ENCODE data around the gene SMYD3.

SMYD3 gene

DNA sequence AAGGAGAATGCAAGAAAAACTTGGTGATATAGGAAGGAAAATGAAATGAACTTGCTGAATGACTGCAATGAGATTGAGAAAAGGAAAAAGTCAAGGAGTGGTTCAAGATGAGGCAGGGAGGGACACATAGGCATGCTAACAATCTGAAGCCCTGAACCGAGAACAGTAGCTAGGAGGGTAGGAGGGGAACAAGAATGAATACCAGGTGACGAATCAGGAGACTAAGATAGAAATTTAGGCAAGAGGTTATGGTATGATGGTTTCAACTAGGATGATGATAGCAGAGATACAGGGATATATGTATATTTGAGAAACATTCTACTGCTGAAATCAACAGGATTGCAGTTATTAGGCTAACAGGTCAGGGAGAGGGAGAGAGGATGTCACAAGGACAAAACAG lies 44.1 kb downstream of the SMYD3 start:
- DNase-seq (ENCODE audit: low spot score): no peak

DNA sequence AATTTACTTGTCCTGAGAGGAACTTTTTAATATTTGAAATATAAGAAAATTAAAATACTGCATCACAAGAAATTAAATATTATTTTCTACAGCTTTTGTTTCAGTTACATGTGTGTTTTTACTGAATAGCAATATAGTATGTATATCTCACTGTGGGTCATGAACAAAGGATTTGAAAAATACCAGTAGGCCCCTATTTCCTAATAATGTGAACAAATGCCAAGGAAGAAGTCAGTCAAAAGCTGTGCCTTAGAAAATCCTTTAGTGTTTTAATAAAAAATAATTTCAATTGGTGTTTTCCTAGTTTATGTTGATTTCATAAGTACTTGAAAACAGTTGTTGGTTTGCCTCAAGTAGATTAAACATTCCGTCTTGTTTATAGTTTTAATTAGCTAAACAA lies 46.7 kb downstream of the SMYD3 start:
- no peak for DNase-seq (ENCODE audit: low spot score)

DNA sequence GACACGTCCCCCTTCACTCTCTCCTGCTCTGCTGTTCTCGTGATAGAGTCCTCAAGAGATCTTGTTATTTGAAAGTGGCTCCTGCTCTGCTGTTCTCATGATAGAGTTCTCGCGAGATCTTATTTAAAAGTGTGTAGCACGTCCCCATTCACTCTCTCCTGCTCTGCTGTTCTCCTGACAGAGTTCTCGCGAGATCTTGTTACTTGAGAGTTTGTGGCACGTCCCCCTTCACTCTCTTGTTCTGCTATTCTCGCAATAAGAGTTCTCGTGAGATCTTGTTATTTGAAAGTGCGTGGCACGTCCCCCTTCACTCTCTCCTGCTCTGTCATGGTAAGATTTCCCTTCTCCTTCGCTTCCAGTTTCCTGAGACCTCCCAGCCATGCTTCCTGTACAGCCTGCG lies 47.9 kb downstream of the SMYD3 start:
- no peak for DNase-seq (ENCODE audit: low spot score)

DNA sequence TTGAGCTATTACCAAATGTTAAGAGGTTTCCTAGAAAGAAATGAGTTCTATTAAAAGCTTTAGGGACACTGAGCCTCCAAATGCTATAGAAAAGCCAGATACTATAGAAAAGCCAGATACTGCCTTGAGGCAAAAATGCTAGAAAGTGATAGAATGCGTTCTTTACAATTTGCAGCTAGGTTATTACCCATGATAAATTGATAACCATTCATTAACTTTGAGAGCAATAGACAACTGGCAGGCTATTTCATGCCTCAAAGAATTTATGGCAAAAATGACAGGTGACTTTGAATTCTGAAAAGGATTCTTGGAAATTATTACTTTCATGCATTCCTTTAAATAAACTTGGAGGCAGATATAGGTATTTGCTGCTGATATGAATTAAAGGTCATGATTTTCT lies 51.6 kb downstream of the SMYD3 start:
- DNase-seq (ENCODE audit: low spot score): no peak

DNA sequence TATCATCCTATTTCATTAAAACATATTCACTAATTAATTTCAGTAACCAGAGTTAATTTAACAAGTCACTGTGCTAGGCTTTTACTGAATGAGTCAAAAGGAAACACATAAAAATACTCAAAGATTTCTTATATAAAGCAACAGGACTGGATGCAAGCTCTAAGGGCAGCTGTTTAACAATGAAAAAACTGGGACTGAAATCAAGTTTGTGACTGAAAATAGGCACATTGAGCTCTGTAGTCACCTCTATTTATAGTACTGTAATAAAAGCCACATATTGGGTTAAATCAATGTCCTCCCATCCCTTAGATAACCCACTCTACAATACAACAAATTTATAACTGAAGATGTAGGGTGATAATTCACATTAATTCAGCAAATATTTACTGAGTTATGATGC lies 52.4 kb downstream of the SMYD3 start:
- no peak for DNase-seq (ENCODE audit: low spot score)

DNA sequence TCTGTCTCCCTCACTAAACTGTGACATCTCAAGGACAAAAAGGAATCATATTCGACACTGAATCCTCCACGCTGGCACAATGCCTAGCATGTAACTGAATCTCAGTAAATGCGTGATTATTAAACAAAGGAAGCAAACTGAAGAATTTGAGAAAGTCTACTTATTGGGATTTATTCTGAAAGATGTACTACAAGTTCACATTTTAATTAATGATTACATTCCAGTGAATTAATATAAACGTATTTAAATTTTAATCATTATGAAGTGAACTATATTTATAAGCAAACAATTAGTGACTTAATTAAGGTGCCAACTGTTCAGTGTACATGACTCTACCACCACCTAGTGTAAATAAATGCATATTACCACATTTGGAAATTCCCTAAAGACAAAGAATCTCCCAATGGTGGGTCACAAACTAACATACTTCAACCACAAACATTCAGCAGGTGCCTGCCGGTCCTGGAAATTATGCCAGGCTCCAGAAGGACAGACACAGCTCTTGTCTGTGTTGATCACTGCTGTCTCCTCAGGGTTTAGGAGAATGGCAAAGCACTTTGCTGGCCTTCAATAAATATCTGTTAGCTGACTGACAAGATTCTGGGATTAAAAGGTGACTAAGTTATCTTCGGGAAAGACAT lies 56.3 kb downstream of the SMYD3 start:
- no peak for DNase-seq (ENCODE audit: low spot score)

DNA sequence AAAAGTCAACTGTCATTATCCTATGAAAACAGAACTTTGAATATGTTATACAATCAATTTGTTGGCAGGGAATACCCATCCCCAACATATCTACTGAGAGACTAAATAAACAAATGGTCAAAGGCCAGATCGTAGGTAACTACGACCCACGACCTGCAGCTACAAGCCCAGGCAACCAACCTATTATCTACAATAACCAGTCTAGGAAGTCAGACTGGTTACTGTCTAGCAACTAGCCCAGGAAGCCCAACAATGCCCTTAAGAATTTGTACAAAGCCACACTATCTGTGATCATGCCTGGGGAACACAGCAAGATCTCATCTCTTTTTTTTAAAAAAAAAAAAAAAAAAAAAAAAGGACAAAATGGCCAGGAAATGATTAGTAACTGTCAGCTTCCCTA lies 58.7 kb downstream of the SMYD3 start:
- no peak for DNase-seq (ENCODE audit: low spot score)

DNA sequence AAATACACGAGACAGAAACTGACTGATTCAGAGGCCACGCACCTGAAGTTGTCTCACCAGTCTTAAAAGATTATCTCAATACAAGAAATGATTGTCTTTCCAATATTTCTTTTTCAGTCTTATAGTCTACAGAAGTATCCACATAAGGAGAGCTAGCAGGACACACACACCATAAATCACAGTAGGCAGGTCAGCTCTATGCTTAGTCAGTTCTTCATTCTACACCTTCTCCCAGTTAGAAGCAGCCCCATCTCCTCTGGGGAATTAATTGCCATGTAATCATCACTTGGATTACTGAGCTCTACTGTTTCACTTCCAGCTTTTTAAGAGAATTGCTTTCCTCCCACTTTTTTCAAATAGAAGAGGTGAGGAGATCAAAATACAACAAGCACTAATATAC lies 59.6 kb downstream of the SMYD3 start:
- no peak for DNase-seq (ENCODE audit: low spot score)

DNA sequence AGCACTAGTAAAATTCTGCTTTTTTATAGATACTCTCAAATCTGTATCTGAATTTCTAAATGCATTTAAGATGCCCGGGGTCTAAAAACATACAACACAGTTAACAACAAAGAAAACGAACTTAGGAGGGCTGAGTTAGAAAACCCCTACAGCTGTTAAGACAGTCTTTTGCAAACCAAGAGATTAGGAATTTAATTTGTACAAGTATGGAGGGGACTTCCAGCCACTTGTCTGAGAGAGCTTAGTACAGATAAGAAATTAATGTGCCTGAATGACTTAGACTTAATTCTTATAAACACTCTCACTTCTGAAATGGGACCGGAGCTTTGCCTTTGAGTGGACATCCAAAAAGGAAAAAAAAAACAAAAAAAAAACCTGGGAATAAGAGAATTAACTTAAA lies 61.6 kb downstream of the SMYD3 start:
- no peak for DNase-seq (ENCODE audit: low spot score)

DNA sequence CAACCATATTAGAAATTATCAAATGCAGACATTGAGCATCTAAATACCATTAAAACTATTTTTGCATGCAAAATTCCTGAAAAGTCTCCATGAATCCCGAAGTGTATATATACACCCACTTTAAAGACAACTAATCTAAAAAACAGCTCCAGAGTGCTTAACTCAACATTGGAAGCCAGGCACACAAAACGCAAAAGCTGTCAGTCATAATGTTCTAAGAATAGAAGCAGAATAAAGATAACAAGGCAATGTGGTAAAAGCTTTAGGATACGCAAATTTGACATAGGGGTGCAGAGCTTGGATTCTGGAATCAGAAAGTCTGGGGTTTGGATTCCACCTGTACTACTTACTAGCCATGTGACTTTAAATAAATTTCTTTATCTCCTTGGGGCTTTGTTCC lies 62.5 kb downstream of the SMYD3 start:
- no peak for DNase-seq (ENCODE audit: low spot score)

DNA sequence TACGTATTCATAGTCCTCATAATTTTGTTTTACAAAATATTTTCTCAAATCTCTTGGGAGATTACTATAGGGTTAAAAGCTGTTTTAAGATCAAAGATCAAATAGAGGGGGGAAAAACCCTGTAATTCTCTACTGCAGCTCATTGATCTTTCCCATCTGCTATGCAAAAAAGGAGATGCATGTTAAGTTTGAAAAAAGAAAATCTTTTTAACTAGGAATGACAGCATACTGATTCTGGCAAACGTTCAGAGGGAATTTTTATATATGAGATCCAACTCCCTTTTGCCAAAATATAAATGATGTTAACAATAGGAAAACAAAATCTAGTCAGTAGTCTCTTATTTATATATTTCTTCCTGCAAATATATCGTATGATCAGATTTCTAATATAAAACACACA lies 69.1 kb downstream of the SMYD3 start:
- DNase-seq (ENCODE audit: low spot score): no peak

DNA sequence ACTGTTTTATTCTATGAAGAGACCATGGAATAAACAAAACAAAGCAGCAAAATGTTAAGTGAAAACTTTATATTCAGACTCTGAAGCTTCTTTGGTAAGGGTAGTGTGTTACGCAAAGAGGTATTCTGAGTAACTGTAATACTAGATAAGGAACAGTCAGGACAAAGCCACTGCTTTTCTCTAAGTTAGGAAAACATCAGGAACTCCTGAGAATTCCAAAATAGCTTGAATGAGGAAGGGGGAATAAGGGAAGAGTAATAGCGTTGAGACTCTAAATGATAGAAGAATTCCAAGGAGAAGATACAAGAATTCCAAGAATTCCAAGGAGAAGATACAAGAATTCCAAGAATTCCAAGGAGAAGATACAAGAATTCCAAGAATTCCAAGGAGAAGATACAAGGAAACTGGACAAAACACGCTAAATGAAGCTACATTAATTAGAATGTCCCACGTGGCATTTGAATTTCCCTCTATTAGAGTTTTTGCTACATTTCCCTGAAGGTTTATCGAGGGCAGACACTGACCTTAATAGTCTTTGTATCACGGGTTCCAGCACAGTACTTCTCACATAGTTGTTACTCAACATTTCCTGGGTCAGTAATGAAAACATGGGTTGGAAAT lies 71.5 kb downstream of the SMYD3 start:
- DNase-seq (ENCODE audit: low spot score): no peak

DNA sequence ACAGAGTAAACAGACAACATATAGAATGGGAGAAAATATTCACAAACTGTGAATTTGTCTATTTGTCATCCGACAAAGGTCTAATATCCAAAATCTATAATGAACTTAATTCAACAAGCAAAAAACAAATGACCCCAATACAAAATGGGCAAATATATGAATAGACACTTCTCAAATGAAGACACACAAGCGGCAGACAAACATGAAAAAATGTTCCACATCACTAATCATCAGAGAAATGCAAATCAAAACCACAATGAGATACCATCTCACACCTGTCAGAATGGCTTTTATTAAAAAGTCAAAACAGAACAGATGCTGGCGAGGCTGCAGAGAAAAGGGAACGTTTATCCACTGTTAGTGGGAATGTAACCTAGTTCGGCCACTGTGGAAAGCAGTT lies 72.7 kb downstream of the SMYD3 start:
- no peak for DNase-seq (ENCODE audit: low spot score)

DNA sequence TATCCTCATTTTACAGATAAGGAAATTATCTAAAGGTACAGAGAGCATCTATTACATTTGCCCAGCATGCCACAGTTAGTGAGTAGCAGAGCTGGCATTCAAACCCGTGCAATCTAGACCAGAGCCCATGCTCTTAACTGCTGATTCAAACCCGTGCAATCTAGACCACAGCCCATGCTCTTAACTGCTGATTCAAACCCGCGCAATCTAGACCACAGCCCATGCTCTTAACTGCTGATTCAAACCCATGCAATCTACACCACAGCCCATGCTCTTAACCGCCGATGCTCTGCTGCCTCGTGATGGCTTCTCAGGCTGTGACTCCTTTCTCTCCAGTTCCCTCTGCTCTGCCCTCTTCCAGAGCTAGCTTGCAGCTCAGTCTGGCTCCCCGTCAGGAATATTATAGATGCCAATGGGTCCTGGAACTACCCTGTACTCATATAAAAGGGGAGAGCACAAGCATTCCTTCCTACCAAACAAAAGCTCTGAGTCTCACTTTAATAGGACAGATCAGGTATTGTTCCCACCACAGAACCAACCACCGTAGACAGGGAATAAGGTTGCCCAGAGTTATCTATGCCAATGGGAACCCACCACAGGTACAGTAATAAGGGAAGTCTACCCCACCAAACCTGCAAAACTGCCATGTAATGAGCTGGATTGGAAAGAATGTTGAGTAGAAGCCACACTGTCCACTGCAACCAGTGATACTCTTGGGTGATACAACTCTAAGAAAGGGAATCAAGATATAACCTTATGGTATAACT lies 78.4 kb downstream of the SMYD3 start:
- no peak for DNase-seq (ENCODE audit: low spot score)

DNA sequence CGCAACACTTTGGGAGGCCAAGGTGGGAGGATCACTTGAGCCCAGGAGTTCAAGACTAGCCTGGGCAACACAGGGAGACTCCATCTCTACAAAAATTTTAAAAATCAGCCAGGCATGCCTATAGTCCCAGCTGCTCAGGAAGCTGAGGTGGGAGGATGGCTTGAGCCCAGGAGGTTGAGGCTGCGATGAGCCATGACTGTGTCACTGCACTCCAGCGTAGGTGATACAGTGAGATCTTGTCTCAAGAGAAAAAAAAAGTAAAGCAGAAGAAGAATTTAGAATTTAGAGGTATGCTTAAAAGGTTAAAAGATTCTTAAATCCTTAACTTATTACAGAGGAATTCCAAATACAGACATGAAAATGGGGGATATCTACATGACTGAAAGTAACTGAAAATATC lies 79.5 kb downstream of the SMYD3 start:
- no peak for DNase-seq (ENCODE audit: low spot score)

DNA sequence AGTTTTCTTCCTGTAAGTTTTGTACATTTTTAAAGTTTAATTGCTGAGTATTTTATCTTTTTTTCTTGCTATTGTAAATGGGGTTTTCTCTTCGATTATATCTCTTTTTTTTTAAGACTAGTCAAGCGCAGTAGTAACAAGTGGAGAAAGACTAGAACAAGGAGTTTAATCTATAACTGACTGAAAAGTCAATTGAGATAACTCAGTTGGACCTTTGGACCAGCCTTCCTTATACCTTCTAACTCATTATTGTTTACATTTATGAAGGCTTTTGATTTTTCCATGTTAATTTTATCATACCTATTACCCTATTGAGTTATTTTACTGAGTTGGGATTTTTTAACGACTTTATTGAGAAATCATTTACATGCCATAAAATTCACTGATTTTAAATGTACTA lies 81.2 kb downstream of the SMYD3 start:
- no peak for DNase-seq (ENCODE audit: low spot score)

DNA sequence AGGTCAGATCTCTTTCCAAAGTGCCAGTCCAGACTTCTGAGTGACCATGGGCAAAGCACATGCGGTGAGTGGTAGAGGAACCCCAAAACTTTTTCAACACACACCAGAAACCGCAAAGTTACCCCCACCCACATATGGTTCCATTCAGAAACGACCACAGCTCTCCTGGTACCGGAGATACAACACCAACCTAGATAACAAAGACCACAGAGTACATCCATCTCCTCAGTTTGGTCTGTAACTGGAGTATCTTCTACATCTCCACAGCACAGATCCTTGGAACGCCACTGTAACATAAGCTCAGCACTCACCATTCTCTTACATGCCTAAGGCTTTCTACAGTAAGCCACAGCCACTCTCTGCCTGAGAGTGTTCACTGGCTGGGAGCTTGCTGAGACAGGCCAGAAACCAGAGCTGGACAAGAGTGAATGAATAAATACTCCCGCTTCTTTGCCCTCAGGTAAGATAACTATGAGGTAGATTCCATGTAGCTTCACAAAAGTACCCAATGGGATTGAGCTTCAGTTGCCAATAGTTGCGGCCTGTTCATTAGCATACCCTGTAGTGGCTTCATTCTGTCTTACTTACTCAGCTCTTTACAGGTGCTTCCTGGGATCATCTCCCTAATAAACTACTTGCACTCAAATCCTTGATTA lies 81.8 kb downstream of the SMYD3 start:
- DNase-seq (ENCODE audit: low spot score): no peak

DNA sequence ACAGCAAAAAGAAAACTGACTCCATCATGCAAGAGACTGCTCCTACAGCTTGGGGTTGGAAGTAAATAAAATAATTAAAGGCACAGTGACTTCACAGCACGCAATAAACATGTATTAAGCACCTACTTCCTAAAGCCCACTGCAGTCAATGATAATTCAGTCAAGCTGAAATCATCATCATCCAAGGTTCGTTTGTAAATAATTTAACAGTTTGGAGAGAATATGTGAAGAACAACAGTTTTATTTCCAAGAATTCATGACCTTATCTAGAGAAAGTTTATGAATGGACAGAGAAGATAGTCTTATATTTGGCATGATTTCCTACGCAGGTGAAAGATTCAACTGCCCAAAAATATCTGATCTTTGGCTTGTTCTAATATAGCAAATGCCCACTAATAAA lies 86.8 kb downstream of the SMYD3 start:
- DNase-seq (ENCODE audit: low spot score): no peak

DNA sequence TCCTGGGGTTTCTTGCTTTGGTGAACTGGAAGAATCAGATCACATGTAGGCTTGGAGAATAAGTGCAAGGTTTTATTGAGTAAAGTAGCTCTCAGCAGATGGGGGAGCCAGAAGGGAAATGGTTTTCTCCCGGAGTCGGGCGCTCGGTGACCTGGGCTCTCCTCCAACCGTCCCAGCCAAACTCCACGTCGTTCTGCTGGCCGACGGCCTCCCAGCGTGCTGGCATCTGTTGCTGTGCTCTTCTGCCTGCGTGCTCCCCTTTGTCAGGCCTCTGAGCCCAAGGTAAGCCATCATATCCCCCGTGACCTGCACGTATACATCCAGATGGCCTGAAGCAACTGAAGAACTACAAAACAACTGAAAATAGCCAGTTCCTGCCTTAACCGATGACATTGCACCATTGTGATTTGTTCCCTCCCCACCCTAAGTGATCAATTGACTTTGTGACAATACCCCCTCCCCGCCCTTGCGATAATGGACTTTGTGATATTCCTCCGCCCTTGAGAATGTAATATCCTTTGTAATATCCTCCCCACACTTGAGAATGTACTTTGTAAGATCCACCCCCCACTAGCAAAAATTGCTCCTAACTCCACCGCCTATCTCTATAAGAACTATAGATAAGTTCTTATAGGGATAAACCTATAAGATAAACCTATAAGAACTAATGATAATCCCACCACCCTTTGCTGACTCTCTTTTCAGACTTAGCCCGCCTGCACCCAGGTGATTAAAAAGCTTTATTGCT lies 88.3 kb downstream of the SMYD3 start:
- no peak for DNase-seq (ENCODE audit: low spot score)

DNA sequence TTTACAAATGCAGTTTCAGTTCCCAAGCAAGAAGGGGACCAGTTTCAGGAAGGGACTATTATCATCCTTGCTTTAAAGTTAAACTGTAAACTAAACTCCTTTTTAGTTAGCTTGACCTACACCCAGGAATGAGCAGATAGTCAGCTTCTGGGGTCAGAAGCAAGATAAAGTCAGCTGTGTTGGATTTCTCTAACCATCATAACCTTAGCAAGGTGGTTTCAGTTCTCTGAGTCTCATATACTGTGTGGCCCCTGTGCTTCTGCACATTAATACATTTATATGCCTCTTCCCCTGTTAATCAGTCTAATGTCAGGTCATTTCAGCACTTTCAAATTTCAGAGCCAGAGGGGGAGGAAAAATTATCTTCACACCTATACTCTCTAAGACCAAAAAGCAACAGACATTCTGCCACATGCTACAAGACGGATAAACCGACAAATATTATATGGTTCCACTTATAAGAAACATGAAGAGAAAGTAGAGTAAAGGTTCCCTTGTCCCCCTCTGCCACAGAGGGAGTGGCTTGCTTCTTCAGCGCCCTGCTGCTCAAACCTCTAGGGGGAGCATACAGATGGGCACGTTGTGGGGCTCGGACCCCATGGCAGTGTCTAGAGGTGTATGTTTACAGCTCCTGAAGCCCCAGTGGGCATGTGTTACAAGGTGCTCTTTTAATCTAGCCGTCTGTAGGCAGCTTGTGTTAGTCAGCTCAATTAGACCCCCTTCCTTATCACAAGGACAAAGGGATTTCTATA lies 89.1 kb downstream of the SMYD3 start:
- no peak for DNase-seq (ENCODE audit: low spot score)

DNA sequence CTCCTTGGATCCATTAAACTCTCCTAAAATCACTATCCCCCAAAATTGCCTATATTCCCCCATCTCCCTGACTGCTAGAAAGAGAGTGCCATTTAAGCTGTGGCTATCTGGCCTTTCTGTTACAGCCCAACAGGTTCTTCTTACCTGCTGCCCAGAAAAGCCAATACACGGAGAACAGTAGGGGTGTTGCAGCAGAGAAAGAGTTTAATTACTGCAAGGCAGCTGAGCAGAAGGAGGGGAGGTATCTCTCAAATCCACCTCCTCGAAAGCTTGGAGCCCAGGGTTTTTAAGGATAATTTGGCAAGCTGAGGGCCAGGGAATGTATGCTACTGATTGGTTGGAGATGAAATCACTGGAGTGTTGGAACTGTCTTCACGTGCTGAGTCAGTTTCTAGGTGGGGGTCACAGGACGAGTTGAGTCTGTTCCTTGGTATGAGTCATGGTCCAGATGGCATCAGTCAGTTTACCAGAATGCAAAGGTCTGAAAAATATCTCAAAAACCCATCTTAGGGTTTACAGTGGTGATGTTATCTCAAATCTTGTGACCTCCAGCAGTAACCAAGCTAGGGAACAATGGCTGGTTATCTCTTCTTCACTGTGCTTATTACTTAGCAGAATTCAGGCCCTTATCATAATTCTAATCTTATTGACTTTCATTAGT lies 89.8 kb downstream of the SMYD3 start:
- DNase-seq (ENCODE audit: low spot score): no peak
